ENCODE measurements around the gene MACROH2A1. TPM values are rescaled to one million over a fixed set of nuclear protein-coding genes. Genes with fewer than 3 reads are reported as not detected.

The MACROH2A1 gene
- total RNA-seq, 1 donor from 2014 or later: 190 TPM

GRCh38 chr5:135308752-135309151, 90.3 kb downstream of the MACROH2A1 start:
- Histone ChIP-seq H3K4me1 (no peaks in the 10 kb centered on the region), H3K4me3 (no peak overlapping the region), H3K27ac (no peak overlapping the region), H3K27me3 (no peaks in the 10 kb centered on the region), H3K36me3 (no peaks in the 10 kb centered on the region), H3K9me3 (no peaks in the 10 kb centered on the region)
- TF ChIP-seq POLR2A (IDR thresholded peaks at IDR 0.05) (no peak), POLR2AphosphoS5 (IDR thresholded peaks at IDR 0.05; ENCODE audit: insufficient read depth in 1 of 2, low read depth in 1 of 2) (no peak)
- TF ChIP-seq, protein P1, sequence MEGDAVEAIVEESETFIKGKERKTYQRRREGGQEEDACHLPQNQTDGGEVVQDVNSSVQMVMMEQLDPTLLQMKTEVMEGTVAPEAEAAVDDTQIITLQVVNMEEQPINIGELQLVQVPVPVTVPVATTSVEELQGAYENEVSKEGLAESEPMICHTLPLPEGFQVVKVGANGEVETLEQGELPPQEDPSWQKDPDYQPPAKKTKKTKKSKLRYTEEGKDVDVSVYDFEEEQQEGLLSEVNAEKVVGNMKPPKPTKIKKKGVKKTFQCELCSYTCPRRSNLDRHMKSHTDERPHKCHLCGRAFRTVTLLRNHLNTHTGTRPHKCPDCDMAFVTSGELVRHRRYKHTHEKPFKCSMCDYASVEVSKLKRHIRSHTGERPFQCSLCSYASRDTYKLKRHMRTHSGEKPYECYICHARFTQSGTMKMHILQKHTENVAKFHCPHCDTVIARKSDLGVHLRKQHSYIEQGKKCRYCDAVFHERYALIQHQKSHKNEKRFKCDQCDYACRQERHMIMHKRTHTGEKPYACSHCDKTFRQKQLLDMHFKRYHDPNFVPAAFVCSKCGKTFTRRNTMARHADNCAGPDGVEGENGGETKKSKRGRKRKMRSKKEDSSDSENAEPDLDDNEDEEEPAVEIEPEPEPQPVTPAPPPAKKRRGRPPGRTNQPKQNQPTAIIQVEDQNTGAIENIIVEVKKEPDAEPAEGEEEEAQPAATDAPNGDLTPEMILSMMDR (IDR thresholded peaks at IDR 0.05): no peak
- intact Hi-C loops (cut with DNase I): no loop called here
- DNase-seq (ENCODE audit: extremely low spot score in 2 of 2): peak in 1 of 2 donors; percentile 85

- Histone ChIP-seq H3K4me3 (no peak overlapping the region), H3K27ac (no peak overlapping the region), H3K27me3 (no peaks in the 10 kb centered on the region), H3K4me1 (no peaks in the 10 kb centered on the region), H3K9me3 (no peaks in the 10 kb centered on the region), H3K36me3 (no peaks in the 10 kb centered on the region)
- intact Hi-C loops (cut with DNase I): no loop called here
- TF ChIP-seq POLR2AphosphoS5 (IDR thresholded peaks at IDR 0.05; ENCODE audit: insufficient read depth in 1 of 2, low read depth in 1 of 2) (no peak), POLR2A (IDR thresholded peaks at IDR 0.05) (no peak)
- TF ChIP-seq, protein P1 (IDR thresholded peaks at IDR 0.05): no peak
- DNase-seq (ENCODE audit: extremely low spot score in 2 of 2): no peak
Measured at GRCh38 chr5:135308245-135308644, 90.8 kb downstream of the MACROH2A1 start.

DNA sequence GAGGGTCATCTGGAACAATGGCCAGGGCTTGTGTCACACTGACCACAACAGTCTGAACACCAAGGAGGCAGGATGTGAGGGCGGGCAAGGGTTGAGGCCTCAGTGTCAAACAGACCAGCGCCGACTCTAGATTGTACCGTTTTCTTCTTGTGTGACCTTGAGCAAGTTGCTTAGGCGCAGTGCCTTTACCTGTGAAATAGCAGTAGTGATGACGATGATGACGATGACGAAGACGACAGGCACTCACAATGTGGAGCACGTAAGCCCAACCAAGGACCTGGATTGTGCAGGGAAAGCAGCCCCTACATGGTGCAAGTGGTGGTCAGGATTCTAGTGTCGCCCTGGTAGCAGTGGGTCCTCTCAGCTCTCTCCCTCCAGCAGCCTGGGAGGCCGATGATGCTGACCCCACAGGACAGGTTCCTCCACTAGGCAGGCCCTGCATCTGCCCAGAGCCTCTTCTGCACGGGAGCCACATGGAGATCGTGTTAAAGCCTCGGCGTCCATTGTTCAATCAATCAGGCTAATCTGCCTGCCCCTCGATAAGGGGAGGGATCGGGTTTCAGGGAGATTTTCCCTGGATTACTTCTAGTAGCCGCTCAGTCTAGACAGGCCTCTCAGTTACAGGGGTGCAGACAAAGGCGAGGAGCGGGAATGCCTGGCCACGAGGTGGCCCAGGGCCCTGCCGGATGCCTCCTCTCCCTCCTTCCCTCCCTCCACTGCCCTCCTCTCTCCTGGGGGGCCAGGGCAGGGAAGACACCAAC, 91.7 kb downstream of the MACROH2A1 start:
- Histone ChIP-seq H3K27ac (no peak overlapping the region), H3K9me3 (no peaks in the 10 kb centered on the region), H3K36me3 (no peaks in the 10 kb centered on the region), H3K27me3 (no peaks in the 10 kb centered on the region), H3K4me1 (no peaks in the 10 kb centered on the region), H3K4me3 (no peak overlapping the region)
- peak in 1 of 2 donors; percentile 71 for DNase-seq (ENCODE audit: extremely low spot score in 2 of 2)
- TF ChIP-seq POLR2AphosphoS5 (IDR thresholded peaks at IDR 0.05; ENCODE audit: insufficient read depth in 1 of 2, low read depth in 1 of 2): no peak
- TF ChIP-seq POLR2A (IDR thresholded peaks at IDR 0.05): no peak
- TF ChIP-seq, protein P1 (IDR thresholded peaks at IDR 0.05): no peak
- intact Hi-C loops (cut with DNase I): no loop called here

DNA sequence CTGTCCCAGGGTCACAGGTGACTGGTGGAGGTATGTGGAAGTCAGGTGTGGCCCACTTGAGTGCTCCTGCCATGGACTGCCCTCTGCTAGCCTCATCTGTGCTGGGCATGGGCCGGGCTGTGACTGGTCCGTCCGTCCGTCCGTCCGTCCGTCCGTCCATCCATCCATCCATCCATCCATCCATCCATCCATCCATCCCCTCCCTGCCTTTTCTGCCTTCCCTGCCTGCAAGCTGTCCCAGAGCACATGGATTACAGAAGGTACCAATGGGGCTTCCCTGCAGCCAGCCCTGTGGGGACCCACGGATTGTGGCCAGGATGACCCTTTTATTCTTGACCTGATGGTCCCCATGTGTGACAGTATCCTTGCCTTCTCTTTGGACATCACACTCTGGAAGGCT, 92.5 kb downstream of the MACROH2A1 start:
- intact Hi-C loops (cut with DNase I): no loop called here
- H3K27me3 ChIP-seq: no peaks in the 10 kb centered on the region
- H3K9me3 ChIP-seq: no peaks in the 10 kb centered on the region
- H3K4me3 ChIP-seq: no peak overlapping the region
- DNase-seq (ENCODE audit: extremely low spot score in 2 of 2): no peak
- TF ChIP-seq POLR2A (IDR thresholded peaks at IDR 0.05) (no peak), POLR2AphosphoS5 (IDR thresholded peaks at IDR 0.05; ENCODE audit: insufficient read depth in 1 of 2, low read depth in 1 of 2) (no peak)
- TF ChIP-seq, protein P1 (IDR thresholded peaks at IDR 0.05): no peak
- H3K36me3 ChIP-seq: no peaks in the 10 kb centered on the region
- no peaks in the 10 kb centered on the region for H3K4me1 ChIP-seq
- no peak overlapping the region for H3K27ac ChIP-seq

All from vagina (tissue), 2 donors.